NCI-H1436 treated with DMSO at 0.1 percent for 48 hours (cell line): ENCODE data around the gene NTN1.
A peak's percentile ranks its signal among the peaks of the same experiment; 100 is the strongest.
"Not testable (repeated sequence)": the region's sequence is repeated elsewhere in the genome, so short reads cannot be mapped to it uniquely, and the experiment has no call there.

ENCODE experiments used
- DNase-seq: peaks from one replicate; lab custom pipeline; 2025; lab: John Stamatoyannopoulos, UW

NTN1 gene

DNA sequence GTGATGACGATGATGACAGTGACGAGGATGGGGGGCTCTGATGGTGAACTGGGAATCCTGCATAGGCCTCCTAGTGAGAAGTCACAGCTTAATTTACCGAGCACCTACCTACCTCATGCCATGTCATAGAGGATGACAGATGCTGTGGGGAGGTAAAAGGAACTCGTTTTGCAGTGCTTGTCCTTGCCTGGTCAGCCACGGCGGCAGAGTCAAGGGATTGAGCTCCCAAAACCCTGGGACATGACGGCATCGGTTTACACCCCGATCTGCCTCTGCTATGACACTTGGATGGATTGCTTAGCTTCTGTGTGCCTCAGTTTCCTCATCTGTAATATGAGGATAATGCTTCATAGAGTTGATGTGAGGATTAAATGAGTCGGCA is 103.2 kb downstream of the NTN1 start:
- DNase-seq, result no peak

DNA sequence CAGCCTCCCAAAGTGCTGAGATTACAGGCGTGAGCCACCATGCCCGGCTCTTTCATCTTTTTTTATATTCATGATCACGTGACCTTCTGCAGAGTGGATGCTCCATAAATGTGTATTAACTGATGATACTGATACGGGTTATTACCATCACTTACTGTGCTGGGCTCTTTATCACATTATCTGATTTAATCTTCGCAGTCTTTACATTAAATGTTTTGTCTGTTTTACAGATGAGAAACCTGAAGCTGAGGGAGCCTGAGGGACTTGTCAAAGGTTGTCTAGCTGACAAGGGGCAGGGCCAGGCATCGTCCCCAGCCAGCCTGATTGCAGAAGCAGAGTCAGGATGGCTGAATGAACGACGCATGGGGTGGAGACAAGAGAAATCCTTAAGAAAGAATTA is 104.4 kb downstream of the NTN1 start:
- DNase-seq, result no peak

DNA sequence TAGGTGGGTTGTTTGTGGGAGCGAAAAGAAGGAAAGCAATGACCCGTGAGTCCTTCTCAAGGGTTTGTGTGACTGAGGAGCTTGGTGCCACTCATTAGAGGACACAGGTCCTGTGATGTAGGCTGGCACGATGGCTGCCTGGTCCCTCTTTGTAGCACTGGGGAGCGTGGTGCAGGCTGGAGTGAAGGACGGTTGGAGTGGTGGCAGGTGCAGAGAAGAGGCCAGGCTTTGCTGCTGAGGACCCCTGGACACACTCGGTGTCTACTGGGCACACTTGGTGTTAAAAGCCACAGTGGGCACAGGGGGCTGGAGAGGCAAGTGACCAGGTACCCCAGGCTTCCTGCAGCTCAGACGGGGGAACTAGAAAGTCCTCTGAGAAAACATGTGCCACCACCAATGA is 106.0 kb downstream of the NTN1 start:
- DNase-seq, result no peak

DNA sequence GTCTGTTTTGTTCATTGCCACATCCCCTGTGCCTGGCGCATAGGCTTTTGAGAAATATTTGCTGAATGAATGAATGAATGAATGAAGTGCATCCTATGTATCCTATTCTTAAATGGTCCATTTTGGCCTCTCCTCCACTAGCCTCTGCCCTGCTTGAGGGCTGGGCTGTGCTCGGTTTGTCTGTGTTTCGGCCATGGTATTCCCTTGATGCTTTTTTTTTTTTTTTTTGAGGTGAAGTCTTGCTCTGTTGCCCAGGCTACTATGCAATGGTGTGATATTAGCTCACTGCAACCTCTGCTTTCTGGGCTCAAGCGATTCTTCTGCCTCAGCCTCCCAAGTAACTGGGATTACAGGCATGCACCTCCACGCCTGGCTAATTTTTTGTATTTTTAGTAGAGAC is 110.1 kb downstream of the NTN1 start:
- DNase-seq, result no peak

DNA sequence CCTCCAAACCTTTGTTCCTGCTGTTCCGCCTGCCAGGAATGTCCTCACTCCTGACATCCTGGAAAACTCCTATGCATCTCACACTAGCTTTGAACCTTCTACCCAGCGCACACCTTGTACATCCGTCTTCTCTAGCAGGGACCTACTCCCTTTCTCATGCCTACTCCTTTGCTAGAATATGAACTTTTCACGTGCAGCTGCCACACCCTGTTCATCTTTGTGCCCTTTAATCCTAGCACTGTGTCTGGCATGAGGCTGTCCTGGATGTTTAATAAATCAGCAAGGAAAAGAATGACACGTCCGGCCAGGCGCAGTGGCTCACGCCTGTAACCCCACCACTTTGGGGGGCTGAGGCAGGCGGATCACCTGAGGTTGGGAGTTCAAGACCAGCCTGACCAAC is 111.0 kb downstream of the NTN1 start:
- DNase-seq, result no peak

DNA sequence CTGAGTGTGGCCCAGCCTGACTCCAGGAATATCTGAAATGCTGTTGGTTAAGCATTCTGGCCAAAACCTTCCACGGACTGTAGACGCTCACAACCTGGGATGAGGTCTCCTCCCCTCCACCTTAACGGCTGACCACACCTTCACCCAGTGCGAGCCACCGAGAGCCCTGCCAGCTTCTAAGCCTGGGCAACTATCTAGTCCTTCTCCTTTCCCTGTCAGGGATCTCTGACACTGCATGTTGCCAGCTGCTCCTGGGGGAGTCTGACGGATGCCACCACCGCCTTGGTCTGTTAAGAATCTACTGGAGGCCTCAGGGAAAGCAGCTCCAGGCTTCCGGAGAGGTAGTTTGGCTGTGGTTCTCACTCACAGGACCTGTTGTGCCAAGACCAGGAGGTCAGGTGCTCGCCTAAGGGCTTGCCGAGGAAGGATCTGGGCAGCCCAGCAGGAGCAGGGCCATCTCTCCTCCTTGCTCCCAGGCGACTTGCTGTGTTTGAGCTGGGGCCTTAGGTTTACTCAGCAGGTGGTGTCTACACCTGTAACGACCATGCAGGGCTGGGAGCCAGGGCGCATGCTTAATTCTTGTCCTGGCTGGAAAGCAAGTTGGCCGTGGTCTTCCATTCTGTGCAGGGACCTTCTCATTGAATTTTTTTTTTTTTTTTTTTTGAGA is 111.8 kb downstream of the NTN1 start:
- DNase-seq, result no peak

DNA sequence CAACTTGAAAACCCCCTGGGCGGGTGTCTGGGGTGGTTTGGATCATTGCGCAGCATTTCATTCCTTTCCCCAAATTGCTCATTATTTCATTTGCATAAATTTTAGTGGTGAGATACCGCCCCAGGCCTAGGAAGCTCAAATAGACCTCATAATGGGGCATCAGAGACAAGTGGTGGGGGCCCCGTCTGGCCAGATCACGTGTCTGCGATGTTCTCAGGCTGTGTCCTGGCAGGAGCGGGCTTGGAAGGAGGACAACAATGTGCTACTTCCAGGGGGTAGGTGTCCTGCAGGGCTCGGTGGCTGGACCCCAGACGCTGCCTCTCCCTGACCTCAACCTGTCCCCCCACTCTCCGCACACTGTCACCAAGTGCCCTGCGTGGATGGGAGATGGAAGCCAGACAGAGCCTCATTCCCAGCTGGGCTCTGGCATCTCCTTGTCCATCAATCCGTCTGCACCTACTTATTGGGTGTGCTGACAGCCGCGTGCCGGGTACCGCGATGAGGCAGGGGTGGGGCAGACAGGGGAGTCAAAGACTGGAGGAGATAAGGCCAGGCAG is 116.9 kb downstream of the NTN1 start:
- no peak for DNase-seq

DNA sequence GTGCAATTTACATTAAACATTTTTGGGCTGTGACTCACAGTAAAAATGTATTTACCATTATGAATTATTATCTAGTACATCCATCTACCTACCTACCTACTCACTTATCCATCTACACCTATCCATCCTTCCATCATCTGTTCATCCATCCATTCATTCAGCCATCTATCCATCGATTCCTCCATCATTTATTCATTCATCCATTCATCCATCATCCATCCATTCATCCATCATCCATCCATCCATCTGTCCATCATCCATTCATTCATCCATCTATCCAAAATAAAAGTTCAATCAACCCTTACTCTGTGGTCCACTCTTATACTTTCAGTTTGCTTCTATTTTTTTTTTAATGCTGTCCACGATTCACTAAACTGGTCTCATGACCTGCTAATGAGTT is 118.4 kb downstream of the NTN1 start:
- DNase-seq, result no peak

DNA sequence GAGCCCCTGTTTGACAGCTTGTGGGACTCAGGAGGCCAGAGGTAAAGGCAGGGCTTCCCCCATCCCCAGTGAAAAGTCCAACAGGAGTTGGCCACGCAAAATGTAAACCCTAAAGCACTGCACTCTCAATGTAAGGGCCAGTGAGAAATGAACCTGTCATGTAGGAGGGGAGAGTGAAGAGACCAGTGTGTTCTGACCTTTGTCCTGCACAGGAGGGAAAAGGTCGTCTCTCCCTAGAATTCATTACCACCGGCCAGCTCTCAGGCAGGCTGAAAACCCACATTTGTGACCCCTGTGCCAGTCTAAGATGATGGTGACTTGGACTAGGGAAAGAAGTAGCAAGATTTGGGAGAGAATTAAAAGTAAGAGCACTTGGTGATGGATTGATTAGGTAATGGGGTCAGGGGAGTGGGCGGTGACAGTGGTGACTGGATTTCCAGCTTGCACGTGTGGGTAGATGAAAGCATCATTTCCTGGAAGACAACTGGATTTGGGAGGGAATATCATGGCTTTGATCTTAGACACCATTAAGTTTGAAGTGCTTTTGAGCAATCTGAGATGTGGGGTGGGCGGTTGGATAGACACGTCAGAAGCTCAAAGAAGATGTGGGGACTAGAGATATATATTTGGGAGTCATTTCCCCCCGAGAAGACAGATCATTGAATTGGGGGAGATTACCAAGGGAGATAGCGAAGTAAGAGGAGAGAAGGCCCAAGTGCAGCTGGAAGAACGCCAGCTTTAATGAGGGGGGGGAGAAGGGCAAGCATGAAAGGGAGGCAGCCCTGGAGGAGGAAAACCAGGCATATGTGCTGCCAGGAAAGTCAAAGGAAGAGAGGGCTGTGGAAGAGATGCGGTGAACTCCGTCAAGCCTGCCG is 119.5 kb downstream of the NTN1 start:
- no peak for DNase-seq

DNA sequence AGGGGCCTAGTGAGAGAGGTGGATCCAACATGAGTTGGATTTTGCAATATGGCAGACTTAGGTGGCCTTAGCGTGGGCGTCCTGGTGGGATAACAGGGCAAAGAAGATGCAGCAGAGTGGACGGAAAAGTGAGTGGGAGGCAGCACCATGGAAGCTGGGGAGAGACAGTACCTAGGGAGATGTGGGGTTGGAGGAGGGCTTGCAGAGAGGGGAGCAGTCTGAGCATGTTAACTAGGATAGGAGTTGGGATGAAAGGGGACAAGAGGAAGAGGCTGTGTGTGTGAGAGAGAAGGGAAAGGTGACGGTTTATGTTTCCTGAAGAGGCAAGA is 120.1 kb downstream of the NTN1 start:
- DNase-seq, result no peak

DNA sequence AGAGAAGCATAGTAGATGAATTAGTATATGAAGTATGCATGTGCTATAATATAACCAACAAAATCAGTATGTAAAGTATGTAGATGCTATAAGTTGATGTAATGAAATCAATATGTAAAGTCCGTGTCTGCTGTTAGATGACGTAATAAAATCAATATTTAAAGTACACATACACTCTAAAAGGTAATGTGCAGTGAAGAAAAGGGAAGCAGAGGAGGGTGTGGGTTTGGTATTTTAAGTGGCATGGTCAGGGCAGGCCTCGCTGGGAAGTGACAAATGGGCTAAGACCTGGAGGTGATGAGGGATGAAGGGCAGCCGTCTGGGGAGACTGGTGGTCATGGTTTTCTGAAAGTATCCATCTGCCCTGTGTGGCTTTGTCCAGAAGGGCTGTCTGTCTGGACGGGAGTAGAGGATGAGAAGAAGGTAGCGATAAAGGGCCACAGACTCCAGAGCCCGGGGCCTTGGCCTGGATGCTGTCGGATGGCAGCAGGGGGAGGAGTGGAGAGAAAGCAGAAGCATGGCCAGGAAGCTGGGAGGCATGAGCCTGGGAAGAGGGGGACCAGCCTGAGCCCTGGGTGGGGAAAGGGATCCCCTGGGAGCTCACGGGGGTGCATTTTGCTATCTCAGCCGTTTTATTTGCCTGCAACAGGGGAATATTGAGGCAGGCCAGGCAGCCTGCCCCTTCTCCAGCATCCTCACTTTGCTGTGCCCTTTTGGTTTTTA is 121.6 kb downstream of the NTN1 start:
- DNase-seq, result no peak

DNA sequence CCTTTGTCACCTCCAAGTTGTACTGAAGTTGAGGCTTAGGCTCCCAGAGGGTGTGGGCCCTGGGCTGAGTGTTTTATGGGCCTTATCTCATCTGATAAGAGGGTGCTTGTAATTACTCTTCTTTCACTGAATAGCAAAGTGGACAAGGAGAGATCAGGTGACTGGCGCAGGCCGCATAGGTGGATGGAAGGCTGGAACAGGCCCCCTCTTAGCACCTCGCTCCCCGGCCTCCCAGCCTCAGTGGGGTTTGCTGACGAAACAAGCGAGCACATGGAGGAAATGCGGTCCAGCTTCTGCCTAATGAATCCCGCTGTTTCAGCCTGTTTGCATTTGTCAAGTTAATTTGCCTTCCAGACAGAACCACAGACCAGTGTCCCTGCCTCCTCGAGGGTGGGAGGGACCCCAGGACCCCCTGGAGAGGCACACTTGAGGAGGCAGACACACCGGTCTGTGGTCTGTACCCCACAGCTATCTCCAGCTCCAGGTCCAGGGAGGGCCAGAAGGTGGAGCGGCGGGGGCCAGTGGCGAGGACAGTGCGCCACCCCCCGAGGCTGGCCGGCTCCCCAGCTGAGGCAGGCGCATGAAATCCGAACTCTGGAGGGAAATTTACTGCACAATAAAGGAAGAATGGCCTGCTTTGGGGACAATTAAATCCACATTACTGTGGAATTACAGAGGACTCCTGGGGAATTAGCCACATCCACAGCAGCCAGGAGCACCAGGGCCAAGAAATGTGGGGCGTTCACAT is 123.4 kb downstream of the NTN1 start:
- DNase-seq, result no peak

DNA sequence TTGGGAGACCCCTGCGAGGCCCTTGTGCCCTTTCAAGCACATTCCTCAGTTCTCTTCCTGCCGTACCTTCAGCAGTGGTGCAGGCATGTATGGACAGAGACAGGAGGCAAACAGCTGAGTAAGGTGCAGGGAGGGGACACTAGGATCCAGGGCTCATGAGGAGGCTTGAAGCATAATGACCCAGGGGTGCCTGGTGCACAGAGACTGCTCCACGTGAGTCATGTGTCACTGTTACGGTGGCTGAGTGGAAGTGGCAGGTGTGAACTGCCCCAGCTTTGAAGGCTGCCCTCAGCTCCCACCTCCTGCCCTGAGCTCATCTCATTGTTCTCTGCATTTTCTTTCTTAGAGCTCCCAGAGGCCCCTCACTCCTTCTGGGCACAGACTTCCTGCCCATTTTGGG is 124.8 kb downstream of the NTN1 start:
- DNase-seq, result no peak

DNA sequence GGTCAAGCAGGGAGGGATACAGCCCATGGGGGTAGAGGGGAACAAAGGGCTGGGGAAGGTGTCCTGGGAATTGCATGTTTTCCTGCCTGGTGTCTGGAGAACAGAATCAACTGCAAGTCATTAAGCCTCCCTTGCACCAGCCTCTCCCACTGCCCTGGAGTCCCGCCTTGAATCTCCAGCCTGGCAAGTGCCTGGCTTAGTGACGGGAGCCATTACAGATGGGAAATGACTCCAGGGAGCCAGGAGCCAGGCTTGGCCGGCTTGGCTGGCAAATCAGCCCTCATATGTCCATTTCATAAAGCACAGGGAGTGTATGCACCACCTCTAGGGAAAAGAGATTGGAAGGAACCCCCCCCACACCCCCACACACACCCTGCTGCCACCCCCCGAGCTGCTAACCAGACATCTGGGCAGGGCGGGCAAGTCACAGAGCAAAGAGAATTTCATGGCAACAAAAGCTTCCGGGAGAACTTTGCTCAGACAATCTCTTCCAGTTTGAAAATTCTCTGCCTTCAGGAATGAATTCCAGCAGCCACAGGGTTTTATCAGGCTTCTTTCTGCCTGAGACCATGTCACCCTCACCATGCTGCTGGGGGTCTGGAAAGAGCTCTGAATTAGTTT is 127.7 kb downstream of the NTN1 start:
- no peak for DNase-seq

DNA sequence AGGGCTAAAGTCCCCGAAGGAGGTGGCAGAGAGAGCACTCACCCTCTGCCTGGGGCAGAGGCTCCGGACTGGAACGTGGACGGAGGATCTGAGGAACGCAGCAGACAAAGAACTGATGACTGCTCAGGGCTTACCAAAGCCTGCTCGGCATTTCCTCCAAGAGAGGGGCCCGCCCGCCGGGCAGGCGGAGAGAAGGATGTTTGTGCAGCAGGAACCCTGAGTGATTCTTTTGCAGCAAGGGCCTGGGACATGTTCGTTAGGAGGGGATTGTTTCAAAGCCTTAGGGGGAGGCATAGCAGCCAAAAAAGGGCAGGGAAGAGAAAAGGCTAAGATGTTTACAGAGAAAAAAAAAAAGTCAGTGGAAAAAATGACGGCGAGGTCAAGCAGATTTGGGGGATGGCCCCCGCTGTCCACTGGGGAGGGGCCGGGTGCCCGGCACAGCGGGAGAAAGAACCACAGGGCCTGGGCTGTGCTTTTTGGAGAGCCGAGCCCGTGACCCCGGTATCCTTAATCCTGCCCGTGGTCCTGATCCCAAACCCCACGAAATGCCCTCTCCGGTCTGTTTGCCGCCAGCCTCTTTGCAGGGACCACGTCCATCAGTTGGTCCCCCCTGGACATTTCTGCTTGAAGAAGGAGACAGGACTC is 129.3 kb downstream of the NTN1 start:
- no peak for DNase-seq

DNA sequence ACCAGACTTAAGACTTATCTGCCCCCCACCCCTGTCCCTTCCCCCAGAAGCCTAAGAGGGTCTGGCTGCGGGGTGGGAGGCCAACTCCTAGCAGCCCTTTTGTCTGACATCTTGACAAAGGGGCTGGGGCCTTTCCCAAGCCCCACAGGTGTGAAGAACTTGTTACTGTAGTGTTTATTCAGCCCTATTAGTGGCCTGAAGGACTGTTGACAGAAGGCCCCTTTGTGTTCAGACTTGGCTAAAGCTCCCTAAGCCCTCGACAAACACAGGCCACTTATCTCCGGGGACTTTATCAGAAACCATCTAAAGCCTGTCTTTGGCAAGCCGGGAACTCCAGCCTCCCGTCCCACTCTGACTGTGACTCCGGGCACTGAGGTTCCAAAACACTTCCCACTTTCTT is 129.8 kb downstream of the NTN1 start:
- DNase-seq, result no peak

DNA sequence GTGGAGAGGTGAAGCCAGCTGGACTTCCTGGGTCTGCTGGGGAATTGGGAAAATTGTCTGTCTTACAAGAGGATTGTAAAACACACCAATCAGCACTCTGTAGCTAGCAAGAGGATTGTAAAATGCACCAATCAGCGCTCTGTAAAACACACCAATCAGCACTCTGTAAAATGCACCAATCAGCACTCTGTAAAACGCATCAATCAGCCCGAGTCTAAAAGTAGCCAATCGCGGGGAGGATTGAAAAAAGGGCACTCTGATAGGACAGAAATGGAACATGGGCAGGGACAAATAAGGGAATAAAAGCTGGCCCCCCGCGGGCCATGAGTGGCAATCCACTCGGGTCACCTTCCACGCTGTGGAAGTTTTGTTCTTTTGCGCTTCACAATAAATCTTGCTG is 130.4 kb downstream of the NTN1 start:
- not testable (repeated sequence) for DNase-seq

DNA sequence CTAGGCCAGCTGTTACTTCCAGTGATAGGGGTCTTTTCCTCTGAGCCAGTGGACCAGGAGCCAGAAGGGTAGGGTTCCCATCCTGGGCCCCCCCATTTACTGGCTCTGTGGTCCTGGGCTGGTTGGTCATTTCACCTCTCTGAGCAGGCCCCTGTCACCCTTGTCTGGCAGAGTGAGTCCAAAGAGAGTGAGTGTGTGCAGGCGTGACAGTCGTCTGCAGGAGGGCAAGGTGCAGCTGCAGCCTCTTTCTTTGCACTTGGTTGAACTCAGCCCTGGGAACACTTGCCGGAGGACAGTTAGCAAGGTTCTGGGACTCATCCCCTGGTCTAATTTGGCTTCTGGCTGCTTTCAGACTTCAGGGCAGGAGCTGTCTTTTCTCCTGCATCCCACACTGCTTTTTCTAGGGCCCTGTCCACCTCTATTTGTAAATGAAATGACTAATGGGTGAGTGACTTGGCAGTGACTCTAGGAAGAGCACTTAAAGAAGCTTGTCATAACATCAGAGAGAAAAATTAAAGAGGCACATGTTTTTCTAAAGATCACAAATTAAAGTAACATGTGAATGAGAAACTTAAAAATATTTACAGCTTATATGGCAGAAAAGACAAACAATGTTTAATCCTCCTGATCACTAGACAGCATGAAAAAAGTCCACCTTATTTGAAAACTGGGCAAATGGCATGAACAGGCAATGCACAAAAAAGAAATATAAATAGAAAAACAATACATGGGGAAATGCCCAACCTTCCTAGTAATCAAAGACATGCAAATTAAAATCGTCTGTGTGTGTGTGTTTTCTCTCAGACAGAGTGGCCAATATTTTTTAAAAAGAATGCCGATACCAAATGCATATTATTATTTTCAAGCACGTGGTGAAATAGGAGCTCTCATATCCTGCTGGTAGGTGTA is 137.5 kb downstream of the NTN1 start:
- DNase-seq, result no peak

DNA sequence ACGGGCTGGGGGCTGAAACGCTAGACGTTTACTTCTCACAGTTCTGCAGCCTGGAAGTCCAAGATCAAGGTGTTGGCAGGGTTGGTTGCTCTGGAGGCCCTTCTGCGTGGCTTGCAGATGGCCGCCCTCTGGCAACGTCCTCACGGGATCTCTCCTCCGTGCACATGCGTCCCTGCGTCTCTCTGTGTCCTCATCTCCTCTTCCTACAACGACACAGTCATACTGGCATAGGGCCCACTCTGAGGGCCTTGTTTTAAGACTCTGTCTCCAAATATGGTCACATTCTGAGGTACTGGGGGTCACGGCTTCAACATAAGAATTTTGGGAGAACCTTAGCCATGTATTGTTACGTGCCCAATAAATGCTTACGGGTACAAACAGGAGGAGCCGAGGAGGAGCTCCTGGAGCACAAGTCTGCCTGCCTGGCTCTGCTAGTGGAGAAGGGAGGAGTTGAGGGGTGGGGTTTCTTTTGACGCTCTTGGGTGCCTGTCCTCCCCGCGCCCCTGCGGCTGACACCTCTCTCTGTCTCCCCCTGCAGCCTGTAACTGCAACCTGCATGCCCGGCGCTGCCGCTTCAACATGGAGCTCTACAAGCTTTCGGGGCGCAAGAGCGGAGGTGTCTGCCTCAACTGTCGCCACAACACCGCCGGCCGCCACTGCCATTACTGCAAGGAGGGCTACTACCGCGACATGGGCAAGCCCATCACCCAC is 141.1 kb downstream of the NTN1 start:
- peak; percentile 84 for DNase-seq
